Mesenchymal stem cell (in vitro differentiated cells and primary cell): ENCODE measurements around the gene ATP9B.

ENCODE experiments used
- DNase-seq: peaks from one replicate; pipeline ENCODE4 v3.0.0-alpha.2; 2013
- H2AFZ ChIP-seq: one replicate; pipeline ENCODE4 v1.6.1; 2013; ENCODE audit warnings: low read depth, mild to moderate bottlenecking, control low read depth, inconsistent platforms, low read length, moderate library complexity
- H2AK5ac ChIP-seq: 2 replicates; pipeline ENCODE4 v1.6.1; 2013; ENCODE audit warnings: low read length, moderate library complexity, mild to moderate bottlenecking, inconsistent platforms; ENCODE audit not compliant: severe bottlenecking
- H2BK120ac ChIP-seq: one replicate; pipeline ENCODE4 v1.6.1; 2013; ENCODE audit warnings: low read depth, mild to moderate bottlenecking, inconsistent platforms, low read length, moderate library complexity
- H2BK12ac ChIP-seq, 2 experiments: one replicate each; pipeline ENCODE4 v1.6.1; 2013; ENCODE audit warnings: inconsistent platforms in 2 of 2, low read length in 2 of 2, mild to moderate bottlenecking in 2 of 2, moderate library complexity in 2 of 2, control low read depth in 1 of 2
- H2BK15ac ChIP-seq: one replicate; pipeline ENCODE4 v1.6.1; 2013; ENCODE audit warnings: mild to moderate bottlenecking, low read depth, inconsistent platforms; ENCODE audit not compliant: poor library complexity, severe bottlenecking
- H2BK5ac ChIP-seq: 2 replicates; pipeline ENCODE4 v1.6.1; 2013; ENCODE audit warnings: low read depth, mild to moderate bottlenecking, low read length, control low read depth, inconsistent platforms; ENCODE audit not compliant: poor library complexity, severe bottlenecking
- H3K14ac ChIP-seq, 2 experiments: one replicate each; pipeline ENCODE4 v1.6.1; 2013; ENCODE audit warnings: inconsistent platforms in 2 of 2, low read length in 2 of 2, control low read depth in 1 of 2, mild to moderate bottlenecking in 1 of 2, moderate library complexity in 1 of 2
- H3K18ac ChIP-seq, 2 experiments: one replicate each; pipeline ENCODE4 v1.6.1; 2013; ENCODE audit warnings: inconsistent platforms in 2 of 2, low read length in 2 of 2, control low read depth in 1 of 2, low read depth in 1 of 2, mild to moderate bottlenecking in 1 of 2
- H3K23ac ChIP-seq, 2 experiments: one replicate each; pipeline ENCODE4 v1.6.1; 2013; ENCODE audit warnings: inconsistent platforms in 2 of 2, low read length in 2 of 2, mild to moderate bottlenecking in 2 of 2, moderate library complexity in 2 of 2, control low read depth in 1 of 2
- H3K27ac ChIP-seq: 2 replicates; pipeline ENCODE4 v1.5.1; 2013; ENCODE audit warnings: mild to moderate bottlenecking, moderate library complexity, low read length, control low read depth, inconsistent platforms; ENCODE audit not compliant: poor library complexity, severe bottlenecking
- H3K27me3 ChIP-seq, 2 experiments: 2 replicates each; pipeline versions ENCODE4 v1.6.1 to v1.7.0; 2013; ENCODE audit warnings: low read length in 2 of 2, mild to moderate bottlenecking in 2 of 2, moderate library complexity in 2 of 2, control low read depth in 1 of 2, inconsistent platforms in 1 of 2; ENCODE audit not compliant: control insufficient read depth in 1 of 2, insufficient read depth in 1 of 2
- H3K36me3 ChIP-seq, 2 experiments: 2 replicates each; pipeline versions ENCODE4 v1.6.1 to v1.7.0; 2013; ENCODE audit warnings: low read length in 2 of 2, control low read depth in 1 of 2, inconsistent platforms in 1 of 2, low read depth in 1 of 2, mild to moderate bottlenecking in 1 of 2; ENCODE audit not compliant: insufficient read depth in 2 of 2, control insufficient read depth in 1 of 2
- H3K4ac ChIP-seq, 2 experiments: one replicate each; pipeline ENCODE4 v1.6.1; 2013; ENCODE audit warnings: inconsistent platforms in 2 of 2, low read length in 2 of 2, mild to moderate bottlenecking in 2 of 2, moderate library complexity in 2 of 2, control low read depth in 1 of 2, low read depth in 1 of 2
- H3K4me1 ChIP-seq: 2 replicates; pipeline ENCODE4 v1.6.1; 2013; ENCODE audit warnings: low read depth, low read length, control low read depth; ENCODE audit not compliant: control insufficient read depth, insufficient read depth
- H3K4me2 ChIP-seq: 2 replicates; pipeline ENCODE4 v1.6.1; 2013; ENCODE audit warnings: low read length, mild to moderate bottlenecking, inconsistent platforms; ENCODE audit not compliant: poor library complexity, severe bottlenecking
- H3K4me3 ChIP-seq, 2 experiments: 2 replicates each; pipeline versions ENCODE4 v1.5.1 to v1.7.0; 2013; ENCODE audit warnings: low read length in 2 of 2, mild to moderate bottlenecking in 2 of 2, control low read depth in 1 of 2, low read depth in 1 of 2; ENCODE audit not compliant: insufficient read depth in 1 of 2
- H3K79me1 ChIP-seq: replicated peaks from 2 replicates; pipeline ENCODE4 v1.6.1; 2013; ENCODE audit warnings: mild to moderate bottlenecking, control low read depth, low read length, inconsistent platforms; ENCODE audit not compliant: poor library complexity, severe bottlenecking
- H3K9ac ChIP-seq: 2 replicates; pipeline ENCODE4 v1.7.0; 2013; ENCODE audit warnings: mild to moderate bottlenecking, low read length, moderate library complexity
- H3K9me3 ChIP-seq: 2 replicates; pipeline ENCODE4 v1.7.0; 2013; ENCODE audit warnings: mild to moderate bottlenecking, low read length; ENCODE audit not compliant: control insufficient read depth
- H4K8ac ChIP-seq: one replicate; pipeline ENCODE4 v1.6.1; 2013; ENCODE audit warnings: inconsistent platforms, mild to moderate bottlenecking, low read length, moderate library complexity
- H4K91ac ChIP-seq: one replicate; pipeline ENCODE4 v1.6.1; 2013; ENCODE audit warnings: mild to moderate bottlenecking, low read length, inconsistent platforms
- WGBS: methylation state at CpG from one replicate; pipeline ENCODE4 v1.1.7; 2013; ENCODE audit warnings: mixed read lengths; 5-methylcytosine and 5-hydroxymethylcytosine counted together

The ATP9B gene

DNA sequence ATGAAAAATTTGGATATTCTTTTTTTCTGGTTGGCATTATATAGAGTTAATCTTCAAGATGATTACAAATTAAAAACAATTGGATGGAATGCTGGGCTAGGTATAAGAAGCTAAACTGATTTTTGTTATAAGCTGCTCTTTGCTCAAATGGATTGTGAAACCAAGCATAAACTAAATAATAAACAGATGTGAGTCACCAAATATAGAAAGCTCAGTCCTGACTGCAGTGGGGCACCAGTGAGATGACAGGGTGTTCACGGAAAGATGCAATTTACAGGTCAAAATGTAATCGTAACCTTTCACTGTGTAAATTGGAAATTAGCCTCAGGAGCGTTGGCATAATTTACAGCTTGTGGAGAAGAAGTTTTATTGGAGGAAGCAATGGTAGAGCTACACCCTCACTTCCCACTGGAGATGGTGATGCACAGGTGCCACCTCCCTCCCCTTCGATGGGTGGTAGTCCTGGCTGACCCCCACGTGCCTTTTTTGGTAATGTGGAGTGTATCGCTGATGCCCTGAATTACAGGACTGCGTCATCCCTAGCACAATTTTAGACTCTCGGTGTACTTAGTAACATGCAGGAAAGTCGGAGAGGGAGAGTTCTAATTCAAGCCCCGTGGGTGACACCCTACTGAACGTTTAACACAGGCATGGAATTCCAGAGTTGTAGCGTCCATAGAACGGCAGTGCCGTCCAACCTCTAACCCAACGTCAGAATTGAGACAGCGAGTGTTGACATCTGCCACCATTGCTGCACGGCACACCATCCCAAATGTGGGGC, 252.6 kb downstream of the ATP9B start:
- Histone ChIP-seq H3K18ac (no peak overlapping the region), H2BK5ac (no peak overlapping the region), H2BK15ac (no peak overlapping the region), H4K91ac (no peak overlapping the region), H3K9me3 (no peaks in the 10 kb centered on the region), H3K14ac (no peak overlapping the region), H3K4me3 (peak overlapping the region in 1 of 2 experiments; percentile 4), H2BK12ac (no peak overlapping the region), H2AK5ac (no peak overlapping the region), H3K4me2 (no peak overlapping the region), H3K79me1 (no peaks in the 10 kb centered on the region), H3K27me3 (no peaks in the 10 kb centered on the region), H2AFZ (no peak overlapping the region), H3K23ac (no peak overlapping the region), H3K4ac (no peak overlapping the region), H3K36me3 (peaks cover 0 to 7% of the 10 kb centered on the region in 2 experiments), H3K27ac (no peak overlapping the region), H4K8ac (no peak overlapping the region), H3K9ac (no peak overlapping the region), H2BK120ac (no peak overlapping the region), H3K4me1 (peaks cover 8% of the 10 kb centered on the region)
- WGBS, result 94% methylated on average over 17 of the region's 17 CpGs
- DNase-seq, result peak; percentile 30

DNA sequence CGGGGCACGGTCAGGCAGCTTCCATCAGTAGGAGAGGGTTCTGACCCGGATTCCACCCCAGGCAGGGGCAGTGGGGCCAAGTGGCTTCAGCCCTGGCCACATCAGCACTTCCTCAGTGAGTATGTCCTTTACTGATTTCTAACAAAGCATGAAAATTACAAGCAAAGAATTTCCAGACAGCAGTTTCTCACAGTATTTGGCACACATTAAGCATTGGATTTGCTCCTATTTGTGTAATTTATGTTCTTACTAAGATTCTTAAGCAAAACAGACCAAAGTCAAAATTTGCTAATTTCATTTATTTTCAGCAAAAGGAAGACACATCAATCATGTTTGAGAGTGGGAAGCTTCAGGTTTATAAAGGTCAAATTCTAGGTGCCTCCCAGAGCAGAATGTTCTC, 253.2 kb downstream of the ATP9B start:
- H3K4me1 ChIP-seq, result peaks cover 13% of the 10 kb centered on the region
- no peaks in the 10 kb centered on the region for H3K27me3 ChIP-seq
- no peak overlapping the region for H2AFZ ChIP-seq
- no peaks in the 10 kb centered on the region for H3K9me3 ChIP-seq
- WGBS, result 95% methylated on average over 3 of the region's 3 CpGs
- no peak overlapping the region for H2BK120ac ChIP-seq
- no peak overlapping the region for H2BK12ac ChIP-seq
- no peak overlapping the region for H2AK5ac ChIP-seq
- H3K79me1 ChIP-seq, result no peaks in the 10 kb centered on the region
- no peak overlapping the region for H3K4ac ChIP-seq
- H3K14ac ChIP-seq, result no peak overlapping the region
- DNase-seq, result no peak
- no peak overlapping the region for H4K91ac ChIP-seq
- no peak overlapping the region for H3K18ac ChIP-seq
- H4K8ac ChIP-seq, result no peak overlapping the region
- peaks cover 0 to 7% of the 10 kb centered on the region in 2 experiments for H3K36me3 ChIP-seq
- no peak overlapping the region for H2BK15ac ChIP-seq
- no peak overlapping the region for H3K23ac ChIP-seq
- H3K27ac ChIP-seq, result no peak overlapping the region
- H3K4me2 ChIP-seq, result no peak overlapping the region
- H3K4me3 ChIP-seq, result no peak overlapping the region
- H2BK5ac ChIP-seq, result no peak overlapping the region
- H3K9ac ChIP-seq, result no peak overlapping the region

DNA sequence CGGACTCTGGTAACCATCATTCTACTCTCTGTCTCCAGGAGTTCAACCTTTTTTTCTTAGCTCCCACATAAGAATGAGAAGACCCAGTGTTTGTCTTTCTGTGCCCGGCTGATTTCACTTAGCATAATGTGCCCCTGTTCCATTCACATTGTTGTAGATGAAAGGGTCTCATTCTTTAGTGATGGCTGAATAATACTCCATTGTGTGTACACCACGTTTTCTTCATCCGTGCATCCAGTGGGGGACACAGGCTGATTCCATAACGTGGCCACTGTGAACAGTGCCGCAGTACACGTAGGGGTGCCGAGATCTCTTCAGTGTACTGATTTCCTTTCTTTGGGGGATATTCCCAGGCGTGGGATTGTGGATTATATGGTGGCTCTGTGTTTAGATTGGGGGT, 254.3 kb downstream of the ATP9B start:
- Histone ChIP-seq H3K27ac (no peak overlapping the region), H4K8ac (no peak overlapping the region), H4K91ac (no peak overlapping the region), H3K4me2 (no peak overlapping the region), H2AFZ (no peak overlapping the region), H3K36me3 (peaks cover 0 to 7% of the 10 kb centered on the region in 2 experiments), H2BK12ac (no peak overlapping the region), H2BK5ac (no peak overlapping the region), H3K27me3 (no peaks in the 10 kb centered on the region), H2BK15ac (no peak overlapping the region), H3K23ac (no peak overlapping the region), H3K18ac (no peak overlapping the region), H3K9me3 (no peaks in the 10 kb centered on the region), H3K4me3 (no peak overlapping the region), H3K14ac (no peak overlapping the region), H3K4ac (no peak overlapping the region), H3K79me1 (no peaks in the 10 kb centered on the region), H3K4me1 (peaks cover 10% of the 10 kb centered on the region), H2AK5ac (no peak overlapping the region), H3K9ac (no peak overlapping the region), H2BK120ac (no peak overlapping the region)
- DNase-seq, result no peak
- 95% methylated on average over 8 of the region's 9 CpGs for WGBS

DNA sequence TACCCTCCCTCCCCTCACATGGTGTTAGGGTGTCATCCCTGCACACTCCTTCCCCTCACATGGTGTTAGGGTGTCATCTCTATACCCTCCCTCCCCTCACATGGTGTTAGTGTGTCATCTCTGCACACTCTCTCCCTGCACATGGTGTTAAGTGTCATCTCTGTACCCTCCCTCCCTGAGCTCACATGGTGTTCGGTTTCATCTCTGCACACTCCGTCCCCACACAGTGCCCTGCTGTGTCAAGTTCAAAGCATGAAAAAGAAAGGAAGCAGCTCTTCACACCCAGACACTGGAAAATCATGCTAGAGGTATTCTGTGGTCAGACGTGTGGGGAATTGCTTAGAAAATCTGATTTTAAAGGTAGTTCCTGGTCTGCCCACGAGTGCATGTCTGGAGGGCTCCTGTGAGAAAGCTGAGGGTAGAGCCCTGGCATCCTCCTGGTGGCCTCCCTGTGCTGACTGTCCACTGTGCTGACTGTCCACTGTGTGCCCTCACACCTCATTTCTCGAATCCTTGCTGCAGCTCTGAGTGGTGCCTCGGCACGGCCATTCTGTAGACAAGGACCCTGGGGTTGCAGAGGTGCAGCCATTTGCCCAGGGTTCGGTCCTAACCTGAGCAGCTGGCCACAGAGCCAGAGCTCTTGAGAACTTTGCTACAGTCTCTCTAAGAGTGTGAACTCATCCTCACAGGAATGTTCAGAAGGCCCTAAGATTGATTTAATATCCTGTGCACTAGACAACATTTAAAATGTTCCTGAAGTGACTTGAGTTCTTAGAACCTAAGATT, 257.4 kb downstream of the ATP9B start:
- Histone ChIP-seq H4K91ac (no peak overlapping the region), H3K36me3 (peaks cover 9 to 16% of the 10 kb centered on the region in 2 experiments), H3K14ac (no peak overlapping the region), H3K18ac (no peak overlapping the region), H3K27ac (no peak overlapping the region), H3K23ac (no peak overlapping the region), H2BK15ac (no peak overlapping the region), H3K4me2 (no peak overlapping the region), H3K9me3 (no peaks in the 10 kb centered on the region), H2BK12ac (no peak overlapping the region), H2BK120ac (no peak overlapping the region), H3K4me1 (peaks cover 13% of the 10 kb centered on the region), H3K9ac (no peak overlapping the region), H3K27me3 (no peaks in the 10 kb centered on the region), H3K79me1 (no peaks in the 10 kb centered on the region), H2AK5ac (no peak overlapping the region), H2BK5ac (no peak overlapping the region), H4K8ac (no peak overlapping the region), H2AFZ (no peak overlapping the region), H3K4me3 (no peak overlapping the region), H3K4ac (no peak overlapping the region)
- peak; percentile 1 for DNase-seq
- WGBS, result 95% methylated on average over 7 of the region's 8 CpGs
